ENCODE data around the gene OR4D2.

GRCh38 chr17:58191241-58191896 lies 24.6 kb downstream of the OR4D2 start:
- TF ChIP-seq CTCF (IDR thresholded peaks at IDR 0.05) (no peak), POLR2A (IDR thresholded peaks at IDR 0.05) (no peak)

Measured in vagina (tissue), 2 donors.